HFFc6 (cell line): Measurements from ENCODE around the gene MPPED1. TPM values are rescaled to one million over a fixed set of nuclear protein-coding genes. Genes with fewer than 3 reads are reported as not detected.

Experiments used
- DNase-seq: peaks from one replicate; pipeline ENCODE4 v3.0.0-alpha.2; 2018
- H3K27ac Mint-ChIP-seq: 2 replicates; pipeline ENCODE4 v1.8.0; 2020; ENCODE audit warnings: mild to moderate bottlenecking, mixed read lengths
- H3K27me3 Mint-ChIP-seq: 2 replicates; pipeline ENCODE4 v1.8.0; 2021; ENCODE audit warnings: mild to moderate bottlenecking, moderate library complexity, mixed read lengths; ENCODE audit not compliant: insufficient read depth
- H3K36me3 Mint-ChIP-seq: 2 replicates; pipeline ENCODE4 v1.8.0; 2021; ENCODE audit warnings: low read depth, mixed read lengths
- H3K4me1 Mint-ChIP-seq: 2 replicates; pipeline ENCODE4 v1.8.0; 2020; ENCODE audit warnings: low read depth, mixed read lengths
- H3K4me3 Mint-ChIP-seq: 2 replicates; pipeline ENCODE4 v1.8.0; 2020; ENCODE audit warnings: mild to moderate bottlenecking, moderate library complexity, mixed read lengths
- H3K9me3 Mint-ChIP-seq: 2 replicates; pipeline ENCODE4 v1.8.0; 2020; ENCODE audit warnings: mild to moderate bottlenecking, mixed read lengths
- CTCF ChIP-seq: fragments of 200-600 bp; sonication (generic); IDR thresholded peaks from 2 replicates; pipeline ENCODE4 v1.5.0; 2021; ENCODE audit warnings: antibody characterized with exemption, mild to moderate bottlenecking
- total RNA-seq, 6 experiments: library from RNA; stranded (reverse); fragmentation: NEBNext Ultra II Directional; extraction: Animal tissue kit (Norgen Biotek cat#: 25700); gene quantifications; 2 replicates in 1 of 6; 3 replicates in 5 of 6; pipeline ENCODE4 v1.2.3, GENCODE V29; 2021

MPPED1 gene
- total RNA-seq, 6 experiments from 2014 or later: not detected

DNA sequence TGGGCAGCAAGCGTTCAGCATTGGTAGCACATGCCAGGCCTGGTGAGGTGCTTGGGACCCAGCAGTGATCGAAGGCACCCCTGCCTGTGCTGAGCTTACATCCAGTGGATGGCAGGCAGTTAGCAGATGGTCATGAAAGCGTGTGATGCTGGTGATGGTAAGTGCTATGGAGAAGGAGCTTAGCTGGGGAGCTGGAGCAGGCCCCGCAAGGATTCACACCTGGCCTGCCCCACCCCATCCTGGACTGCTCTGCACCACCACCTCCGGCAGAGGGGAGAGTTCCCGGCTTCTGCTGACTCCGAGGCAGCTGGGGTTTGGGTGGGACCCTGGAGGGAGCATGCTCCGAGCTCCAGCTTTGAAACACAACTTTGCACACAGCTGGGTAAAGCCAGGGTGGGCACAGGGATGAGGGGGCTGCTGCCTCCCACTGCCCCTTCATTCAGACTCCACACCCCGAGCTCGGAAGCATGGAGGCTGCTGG lies 16.2 kb downstream of the MPPED1 start:
- no peak overlapping the region for H3K4me3 Mint-ChIP-seq
- no peaks in the 10 kb centered on the region for H3K9me3 Mint-ChIP-seq
- DNase-seq: no peak
- H3K4me1 Mint-ChIP-seq: no peaks in the 10 kb centered on the region
- no peak; the same call in 1 of the 2 replicates for TF ChIP-seq CTCF
- no peak overlapping the region for H3K27ac Mint-ChIP-seq
- H3K27me3 Mint-ChIP-seq: peaks cover 4% of the 10 kb centered on the region
- no peaks in the 10 kb centered on the region for H3K36me3 Mint-ChIP-seq

- Mint-ChIP-seq H3K4me3 (no peak overlapping the region), H3K9me3 (no peaks in the 10 kb centered on the region), H3K27me3 (peaks cover 4% of the 10 kb centered on the region), H3K27ac (no peak overlapping the region), H3K4me1 (no peaks in the 10 kb centered on the region), H3K36me3 (no peaks in the 10 kb centered on the region)
- no peak for DNase-seq
- TF ChIP-seq CTCF: no peak
Observed at GRCh38 chr22:43428521-43428920, 16.7 kb downstream of the MPPED1 start.

- Mint-ChIP-seq H3K4me3 (no peak overlapping the region), H3K9me3 (no peaks in the 10 kb centered on the region), H3K36me3 (no peaks in the 10 kb centered on the region), H3K27ac (no peak overlapping the region), H3K27me3 (peaks cover 5% of the 10 kb centered on the region), H3K4me1 (no peaks in the 10 kb centered on the region)
- no peak for TF ChIP-seq CTCF
- no peak for DNase-seq
Observed at GRCh38 chr22:43429426-43429825, 17.6 kb downstream of the MPPED1 start.

- H3K4me1 Mint-ChIP-seq: no peaks in the 10 kb centered on the region
- TF ChIP-seq CTCF: no peak
- peaks cover 4% of the 10 kb centered on the region; the same call in 1 of the 2 replicates for H3K9me3 Mint-ChIP-seq
- H3K27ac Mint-ChIP-seq: no peak overlapping the region
- H3K27me3 Mint-ChIP-seq: peaks cover 7% of the 10 kb centered on the region
- no peak for DNase-seq
- no peaks in the 10 kb centered on the region for H3K36me3 Mint-ChIP-seq
- H3K4me3 Mint-ChIP-seq: no peak overlapping the region
Observed at GRCh38 chr22:43431808-43432554, 20.2 kb downstream of the MPPED1 start.

DNA sequence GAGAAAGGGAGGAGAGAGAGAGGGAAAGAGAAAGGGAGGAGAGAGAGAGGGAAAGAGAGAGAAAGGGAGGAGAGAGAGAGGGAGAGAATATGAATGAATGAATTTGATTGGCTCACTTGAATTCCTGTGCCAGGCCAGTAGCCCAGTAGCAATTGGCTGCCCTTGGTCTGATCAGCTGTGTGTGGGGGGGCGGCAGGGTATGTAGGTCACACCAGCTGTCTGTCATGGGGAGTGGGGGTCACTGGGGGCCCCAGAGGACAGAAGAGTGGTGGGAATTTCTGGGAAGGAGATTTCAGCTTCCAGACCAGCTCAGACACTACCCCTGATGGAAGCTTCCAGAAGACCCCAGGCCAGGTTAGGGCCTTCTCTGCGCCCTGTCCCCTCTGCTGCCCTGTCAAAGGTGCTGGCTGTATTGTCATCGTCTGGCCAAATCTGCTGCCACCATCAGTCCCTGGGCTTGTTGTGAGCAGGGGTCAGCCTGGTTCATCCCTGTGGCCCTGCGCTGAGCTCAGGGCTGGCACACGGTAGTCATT lies 21.1 kb downstream of the MPPED1 start:
- H3K27ac Mint-ChIP-seq: no peak overlapping the region
- no peaks in the 10 kb centered on the region for H3K36me3 Mint-ChIP-seq
- H3K9me3 Mint-ChIP-seq: peaks cover 4% of the 10 kb centered on the region; the same call in 1 of the 2 replicates
- no peak overlapping the region for H3K4me3 Mint-ChIP-seq
- H3K27me3 Mint-ChIP-seq: peaks cover 7% of the 10 kb centered on the region
- TF ChIP-seq CTCF: no peak
- no peaks in the 10 kb centered on the region for H3K4me1 Mint-ChIP-seq
- no peak for DNase-seq
